NCI-H2029 (cell line): Measurements from ENCODE around the gene RPL36.
A peak's percentile ranks its signal among the peaks of the same experiment; 100 is the strongest.
"Not testable (repeated sequence)": the region's sequence is repeated elsewhere in the genome, so short reads cannot be mapped to it uniquely, and the experiment has no call there.

Source experiments
- DNase-seq: peaks from one replicate; lab custom pipeline; 2025; lab: John Stamatoyannopoulos, UW

The RPL36 gene

GRCh38 chr19:5706876-5707573, 16.9 kb downstream of the RPL36 start:
- no peak for DNase-seq

- DNase-seq = no peak
Observed at GRCh38 chr19:5707576-5708575, 17.8 kb downstream of the RPL36 start.

- DNase-seq = no peak
Observed at GRCh38 chr19:5711025-5711424, 20.9 kb downstream of the RPL36 start.

GRCh38 chr19:5711713-5712161, 21.6 kb downstream of the RPL36 start:
- DNase-seq = no peak

- no peak for DNase-seq
Observed at GRCh38 chr19:5713228-5713627, 23.1 kb downstream of the RPL36 start.

GRCh38 chr19:5714816-5715215, 24.7 kb downstream of the RPL36 start:
- no peak for DNase-seq

- no peak for DNase-seq
Observed at GRCh38 chr19:5717215-5717935, 27.3 kb downstream of the RPL36 start.

GRCh38 chr19:5718037-5718578, 28.0 kb downstream of the RPL36 start:
- DNase-seq = no peak

- no peak for DNase-seq
Observed at GRCh38 chr19:5718579-5719273, 28.6 kb downstream of the RPL36 start.

GRCh38 chr19:5719274-5719960, 29.3 kb downstream of the RPL36 start:
- DNase-seq = peak; percentile 9

GRCh38 chr19:5719961-5720790, 30.1 kb downstream of the RPL36 start, which contains the start of the genes CATSPERD and LONP1:
Gene CATSPERD (plus strand): TSS chr19:5720637. CDS start chr19:5720738, 101 bp downstream.
Gene LONP1 (minus strand): TSS chr19:5720146. CDS start chr19:5720132, 14 bp downstream.
- DNase-seq = peak; percentile 99

- DNase-seq = no peak
Observed at GRCh38 chr19:5727453-5728050, 37.5 kb downstream of the RPL36 start.

- DNase-seq = not testable (repeated sequence)
Observed at GRCh38 chr19:5733172-5733571, 43.1 kb downstream of the RPL36 start.

- no peak for DNase-seq
Observed at GRCh38 chr19:5738423-5738822, 48.3 kb downstream of the RPL36 start.
